Epidermal melanocyte (primary cell): ENCODE measurements around the gene ASXL3.

Experiments used
- DNase-seq: peaks from one replicate; pipeline ENCODE4 v3.0.0; 2011; ENCODE audit warnings: low spot score; ENCODE audit not compliant: insufficient read length

Gene ASXL3

DNA sequence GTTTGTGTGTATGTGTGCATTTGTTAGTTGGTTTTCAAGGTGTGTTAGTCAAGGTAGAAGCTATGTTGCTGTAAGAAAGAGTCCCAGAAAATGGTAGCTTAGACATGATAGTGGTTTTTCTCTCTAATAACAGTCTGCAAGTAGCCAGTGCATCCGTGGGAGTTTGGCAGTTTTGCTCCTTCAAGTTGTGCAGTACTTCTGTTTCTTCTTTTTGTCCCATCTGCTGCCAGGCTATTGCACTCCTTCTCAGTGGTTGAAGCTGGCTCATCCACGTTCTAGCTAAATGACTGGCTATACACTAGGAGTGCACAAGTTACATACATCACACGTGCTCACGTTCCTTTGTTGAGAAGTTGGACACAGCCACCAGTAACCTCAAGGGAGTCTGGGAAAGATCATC, 134.7 kb downstream of the ASXL3 start:
- no peak for DNase-seq

DNA sequence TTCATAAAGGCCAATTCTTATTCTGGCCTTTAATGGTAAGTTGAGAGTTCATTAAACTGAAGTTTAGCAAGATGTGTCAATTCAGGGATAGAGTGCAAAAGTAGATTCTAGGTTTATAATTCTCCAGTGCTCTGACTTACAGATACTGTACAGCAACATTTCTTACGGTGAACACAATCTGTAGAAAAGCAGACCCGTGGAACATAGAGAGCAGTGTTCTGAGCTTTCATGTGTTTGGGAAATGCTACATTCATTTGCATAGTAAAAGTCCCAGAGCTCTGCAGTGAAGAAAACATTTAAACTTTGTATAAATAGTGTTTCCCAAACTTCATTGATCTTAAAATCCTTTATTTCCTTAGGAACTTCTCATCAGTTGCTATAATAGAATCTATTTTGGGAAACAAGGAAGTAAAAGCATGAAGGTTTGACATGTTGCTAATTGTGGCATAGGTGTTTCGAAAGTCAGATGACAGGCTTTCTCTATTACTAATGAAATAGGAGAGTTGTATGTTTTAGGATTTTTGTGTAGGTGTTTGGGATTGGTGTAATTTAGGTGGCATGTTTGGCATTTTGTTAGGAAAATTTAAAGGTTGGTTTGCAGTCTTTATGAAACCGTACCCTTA, 138.2 kb downstream of the ASXL3 start:
- no peak for DNase-seq

DNA sequence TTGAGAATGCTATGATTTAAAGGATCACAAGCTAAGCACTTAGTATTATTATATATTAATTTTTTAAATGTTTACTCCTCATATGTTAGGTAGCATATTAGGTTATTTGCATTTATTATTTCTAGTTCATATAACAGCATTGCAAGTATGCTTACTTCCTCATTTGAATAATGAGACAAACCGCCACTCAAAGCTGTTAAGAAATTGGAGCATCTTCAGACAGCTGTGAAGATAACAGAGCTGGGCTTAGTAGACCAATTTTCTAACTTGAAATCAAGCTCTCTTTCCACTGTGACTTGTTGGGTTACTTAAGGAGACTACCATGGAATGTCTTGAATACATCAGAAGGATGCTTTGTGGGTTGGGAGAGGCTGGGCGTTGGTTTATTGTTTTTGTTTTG, 139.3 kb downstream of the ASXL3 start:
- no peak for DNase-seq

DNA sequence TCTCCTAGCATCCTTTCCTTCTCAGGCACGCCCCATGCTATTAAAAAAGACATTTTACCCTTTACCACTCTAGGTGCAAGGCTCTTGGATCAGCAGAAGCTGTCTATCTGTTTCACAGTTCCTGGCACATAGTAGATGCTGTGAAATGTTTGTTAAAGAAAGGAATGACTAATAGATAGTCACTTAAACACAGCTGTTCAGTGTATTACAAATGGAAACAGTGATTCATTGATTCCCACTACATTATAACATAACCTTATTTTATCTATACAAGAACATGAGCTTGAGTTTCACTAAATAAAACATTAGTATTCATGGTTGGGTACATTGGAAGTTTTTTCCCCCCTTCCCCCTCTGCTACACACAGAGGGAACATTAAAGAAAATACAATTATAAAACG, 142.1 kb downstream of the ASXL3 start:
- no peak for DNase-seq

DNA sequence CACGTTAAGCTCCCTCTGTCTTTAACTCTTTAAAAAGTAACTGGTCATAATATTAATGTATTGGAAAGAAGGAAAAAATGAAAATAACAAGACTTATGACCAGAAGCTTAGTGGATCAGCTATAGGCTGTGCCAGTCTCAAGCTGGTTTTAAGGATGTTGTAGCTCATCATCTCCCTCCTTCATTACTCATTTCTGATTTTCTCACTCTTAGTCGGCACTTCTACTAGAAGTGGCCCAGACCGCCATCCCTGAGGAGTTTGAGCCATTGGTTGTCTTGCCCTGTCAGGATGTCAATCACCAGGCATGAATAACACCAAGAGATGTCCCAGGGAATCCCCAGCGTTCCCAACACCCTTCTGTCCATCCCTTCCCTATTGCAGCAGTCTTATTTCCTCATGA, 151.5 kb downstream of the ASXL3 start:
- no peak for DNase-seq

DNA sequence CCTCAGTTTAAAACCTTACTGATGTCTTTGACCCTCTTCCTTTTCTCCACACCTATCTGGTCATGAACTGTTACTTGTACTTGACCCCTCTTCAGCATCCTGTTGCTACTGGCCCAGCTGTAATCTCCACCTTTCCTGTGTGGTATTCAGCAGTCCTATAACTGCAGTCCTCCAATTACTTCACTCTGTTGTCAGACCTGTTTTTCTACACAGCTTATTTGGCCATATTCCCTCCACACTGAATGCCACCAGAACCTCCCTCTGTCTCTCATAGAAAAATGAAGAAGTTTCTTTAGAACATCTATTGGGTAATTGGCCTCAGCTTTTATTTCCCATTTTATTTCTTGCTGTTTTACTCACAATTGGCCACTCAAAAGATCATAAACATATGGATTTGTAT, 155.4 kb downstream of the ASXL3 start:
- no peak for DNase-seq

DNA sequence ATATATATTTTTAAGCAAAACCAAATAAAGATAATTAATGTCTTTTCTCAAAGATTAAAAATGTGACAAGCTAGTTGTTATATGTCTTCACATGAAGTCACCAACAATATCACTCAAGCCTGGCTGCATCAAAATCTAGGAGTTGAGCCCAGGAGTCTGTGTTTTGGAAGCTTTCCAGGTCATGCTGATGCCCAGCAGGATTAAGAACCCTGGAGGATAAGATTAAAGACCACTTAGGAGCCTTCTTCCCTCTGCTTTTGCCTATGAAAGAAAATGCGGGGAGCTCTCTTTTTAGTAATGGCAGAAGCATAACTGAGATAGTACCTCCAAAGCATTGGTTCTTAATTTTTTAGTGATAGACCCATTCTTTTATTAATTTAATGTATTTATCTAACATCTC, 157.4 kb downstream of the ASXL3 start:
- DNase-seq: no peak

DNA sequence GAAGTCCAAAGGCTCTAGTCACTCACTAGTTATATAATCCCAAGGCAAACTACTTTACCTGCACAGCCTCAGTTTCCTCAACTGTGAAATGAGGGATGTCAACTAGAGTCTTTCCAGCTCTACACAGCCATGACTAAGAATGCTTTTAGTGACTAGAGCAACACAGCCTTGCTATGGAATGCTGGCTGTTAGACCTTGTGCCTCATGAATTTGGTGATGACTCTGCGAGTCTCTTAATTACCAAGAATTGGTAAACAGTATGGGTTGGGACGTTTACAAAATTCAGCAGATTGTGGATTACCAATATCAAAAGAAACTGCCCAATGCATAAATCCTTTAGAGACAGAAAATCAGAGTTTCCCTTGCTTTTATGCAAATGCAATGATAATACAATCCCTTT, 163.7 kb downstream of the ASXL3 start:
- no peak for DNase-seq

DNA sequence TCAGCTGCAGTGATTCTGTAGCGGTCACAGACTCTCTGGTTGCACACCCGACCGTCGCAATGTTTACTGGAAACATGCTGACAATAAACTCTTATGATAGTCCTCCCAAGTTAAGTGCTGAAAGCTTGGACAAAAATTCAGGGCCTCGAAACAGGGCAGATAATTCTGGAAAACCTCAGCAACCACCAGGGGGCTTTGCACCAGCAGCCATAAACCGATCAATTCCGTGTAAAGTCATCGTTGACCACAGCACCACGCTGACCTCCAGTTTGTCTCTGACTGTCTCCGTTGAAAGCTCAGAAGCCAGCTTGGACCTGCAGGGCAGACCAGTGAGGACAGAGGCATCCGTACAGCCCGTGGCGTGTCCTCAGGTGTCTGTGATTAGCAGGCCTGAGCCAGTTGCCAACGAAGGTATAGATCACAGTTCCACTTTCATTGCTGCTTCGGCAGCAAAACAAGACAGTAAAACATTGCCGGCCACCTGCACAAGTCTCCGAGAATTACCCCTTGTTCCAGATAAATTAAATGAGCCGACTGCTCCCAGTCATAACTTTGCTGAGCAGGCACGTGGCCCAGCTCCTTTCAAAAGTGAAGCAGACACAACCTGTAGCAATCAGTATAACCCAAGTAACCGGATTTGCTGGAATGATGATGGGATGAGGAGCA, 166.1 kb downstream of the ASXL3 start:
- DNase-seq: no peak

DNA sequence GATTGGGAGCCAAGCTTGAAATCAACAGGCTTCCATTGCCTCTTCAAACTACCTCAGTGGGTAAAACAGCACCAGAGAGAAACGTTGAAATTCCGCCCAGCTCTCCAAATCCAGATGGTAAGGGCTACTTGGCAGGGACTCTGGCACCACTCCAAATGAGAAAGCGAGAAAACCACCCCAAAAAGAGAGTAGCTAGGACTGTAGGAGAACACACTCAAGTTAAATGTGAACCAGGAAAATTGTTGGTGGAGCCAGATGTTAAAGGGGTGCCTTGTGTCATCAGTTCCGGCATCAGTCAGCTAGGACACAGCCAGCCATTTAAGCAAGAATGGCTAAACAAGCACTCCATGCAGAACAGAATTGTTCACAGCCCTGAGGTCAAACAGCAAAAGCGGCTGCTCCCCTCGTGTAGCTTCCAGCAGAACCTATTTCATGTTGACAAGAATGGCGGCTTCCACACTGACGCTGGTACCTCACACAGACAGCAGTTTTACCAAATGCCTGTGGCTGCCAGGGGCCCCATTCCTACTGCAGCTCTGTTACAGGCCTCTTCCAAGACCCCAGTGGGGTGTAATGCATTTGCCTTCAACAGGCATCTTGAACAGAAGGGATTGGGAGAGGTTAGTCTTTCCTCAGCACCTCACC, 167.3 kb downstream of the ASXL3 start:
- DNase-seq: no peak

DNA sequence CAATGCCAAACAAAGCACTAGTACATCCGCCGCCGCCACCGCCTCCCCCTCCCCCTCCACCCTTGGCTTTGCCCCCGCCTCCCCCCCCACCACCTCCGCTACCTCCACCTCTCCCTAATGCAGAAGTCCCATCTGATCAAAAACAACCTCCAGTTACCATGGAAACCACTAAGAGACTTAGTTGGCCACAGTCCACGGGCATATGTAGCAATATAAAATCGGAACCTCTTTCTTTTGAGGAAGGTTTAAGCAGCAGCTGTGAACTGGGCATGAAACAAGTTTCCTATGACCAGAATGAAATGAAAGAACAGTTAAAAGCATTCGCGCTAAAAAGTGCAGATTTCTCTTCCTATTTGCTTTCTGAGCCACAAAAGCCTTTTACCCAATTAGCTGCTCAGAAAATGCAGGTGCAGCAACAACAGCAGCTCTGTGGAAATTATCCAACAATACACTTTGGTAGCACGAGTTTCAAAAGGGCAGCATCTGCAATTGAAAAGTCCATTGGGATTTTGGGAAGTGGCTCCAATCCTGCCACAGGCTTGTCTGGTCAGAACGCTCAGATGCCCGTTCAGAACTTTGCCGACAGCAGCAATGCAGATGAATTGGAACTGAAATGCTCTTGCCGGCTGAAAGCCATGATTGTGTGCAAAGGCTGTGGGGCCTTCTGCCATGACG, 168.0 kb downstream of the ASXL3 start:
- DNase-seq: no peak

DNA sequence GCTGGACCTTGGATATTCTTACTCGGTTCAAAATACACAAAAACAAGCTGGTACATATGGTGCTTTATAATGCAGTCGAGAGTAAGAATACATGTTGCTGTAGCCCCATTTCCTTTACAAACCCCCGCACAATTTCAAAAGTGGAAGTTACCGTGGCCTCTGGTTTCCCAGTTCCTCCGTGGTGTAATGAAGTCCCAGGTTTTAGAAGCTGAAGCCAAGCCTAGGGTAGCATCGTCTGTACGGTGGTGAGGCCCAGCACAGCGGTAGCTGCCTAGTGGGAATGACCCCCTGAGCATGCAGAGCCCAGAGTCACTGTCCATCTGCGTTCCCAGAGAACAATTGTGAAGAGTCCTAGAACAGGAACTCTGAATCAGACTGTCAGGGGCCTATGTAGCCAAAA, 171.8 kb downstream of the ASXL3 start:
- DNase-seq: no peak

DNA sequence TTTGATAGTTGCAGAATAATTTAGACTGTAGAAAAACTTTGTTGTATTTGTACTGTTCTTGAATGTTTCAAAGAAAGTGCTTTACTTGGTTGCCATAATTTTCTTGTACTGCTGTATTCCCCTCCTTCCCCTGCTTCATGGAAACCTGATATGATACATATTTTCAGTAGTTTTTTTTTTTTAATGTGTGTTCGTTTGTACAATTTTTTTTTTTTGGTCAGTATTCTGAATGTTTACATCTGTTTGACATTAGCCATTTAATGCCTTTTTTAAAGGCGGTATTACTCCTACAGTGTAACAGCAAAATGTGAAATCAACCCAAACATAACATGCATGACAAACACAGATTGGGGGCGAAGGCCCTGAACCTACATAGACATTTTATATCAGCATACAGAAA, 172.3 kb downstream of the ASXL3 start:
- DNase-seq: no peak

DNA sequence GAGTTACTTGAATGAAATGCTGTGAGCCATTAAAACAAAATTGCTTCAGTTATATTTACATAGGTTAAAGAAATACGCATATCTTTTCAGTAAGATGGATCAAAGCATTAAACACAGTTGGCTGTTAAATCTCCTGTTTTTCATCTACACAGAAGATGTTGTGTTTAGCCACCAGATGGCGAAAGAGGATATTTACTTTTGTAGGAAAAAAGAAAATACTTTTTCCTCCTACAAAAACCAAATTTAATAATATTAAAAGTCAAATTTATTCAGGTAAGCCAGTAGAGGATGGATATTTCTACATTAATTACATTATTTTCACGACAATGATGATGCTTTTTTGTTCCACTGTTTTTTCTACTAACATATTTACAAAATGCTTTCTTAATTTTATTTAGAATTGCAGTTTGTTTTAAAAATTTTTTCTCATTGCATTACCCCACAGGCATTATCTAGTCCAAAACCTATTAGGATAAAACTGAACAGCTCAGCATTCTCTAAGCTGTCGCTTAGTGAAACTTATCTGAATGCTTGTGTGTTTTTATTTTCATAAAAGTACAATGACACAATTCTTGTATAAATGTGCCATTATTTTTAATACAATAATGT, 173.7 kb downstream of the ASXL3 start:
- DNase-seq: no peak

DNA sequence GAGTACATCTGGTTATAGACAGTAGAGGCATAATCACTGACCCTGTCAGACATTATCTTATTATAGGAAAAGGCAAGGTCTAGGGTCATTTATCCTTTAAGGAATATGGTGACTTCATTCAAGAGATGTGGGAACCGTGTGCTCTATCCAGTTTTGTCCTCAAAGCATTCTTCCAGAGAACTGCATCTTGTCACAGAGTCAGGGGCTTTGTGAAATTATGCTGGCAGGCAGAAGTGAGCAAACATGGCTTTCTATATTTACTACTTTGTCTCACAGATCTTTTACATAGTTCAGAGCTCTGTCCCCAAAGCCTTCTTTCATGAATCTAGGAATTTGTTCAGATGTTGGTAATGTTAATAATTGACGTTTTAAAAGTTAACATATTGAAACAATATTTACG, 177.4 kb downstream of the ASXL3 start:
- DNase-seq: no peak

DNA sequence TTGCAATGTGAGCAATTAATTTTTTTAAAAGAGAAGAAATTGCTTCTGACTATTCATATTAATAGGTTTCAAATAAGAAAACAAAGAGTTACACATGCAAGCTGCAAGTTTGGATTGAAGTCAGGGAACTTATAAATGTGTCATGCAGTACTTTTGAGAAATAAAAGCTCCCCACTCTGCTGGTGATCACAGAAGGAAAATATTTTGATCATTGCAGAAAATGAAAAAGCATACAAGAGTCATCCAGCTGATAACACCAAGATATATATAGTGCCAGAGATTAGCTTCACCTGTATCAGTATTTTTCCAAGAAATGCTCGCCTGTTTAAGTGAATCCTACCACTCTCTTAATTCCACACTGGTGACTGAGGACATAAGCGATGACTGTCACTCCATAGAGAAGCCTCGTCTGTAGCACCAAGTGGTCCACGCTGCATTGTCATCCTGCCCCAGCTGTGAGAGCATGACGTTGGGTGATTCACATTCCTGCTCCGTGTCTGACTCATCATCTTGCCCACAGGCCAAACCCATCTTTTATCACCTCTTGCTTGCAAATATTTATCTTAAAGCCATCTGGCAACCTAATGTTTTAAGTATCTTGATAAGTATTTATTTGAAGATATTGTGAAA, 178.0 kb downstream of the ASXL3 start:
- DNase-seq: no peak

DNA sequence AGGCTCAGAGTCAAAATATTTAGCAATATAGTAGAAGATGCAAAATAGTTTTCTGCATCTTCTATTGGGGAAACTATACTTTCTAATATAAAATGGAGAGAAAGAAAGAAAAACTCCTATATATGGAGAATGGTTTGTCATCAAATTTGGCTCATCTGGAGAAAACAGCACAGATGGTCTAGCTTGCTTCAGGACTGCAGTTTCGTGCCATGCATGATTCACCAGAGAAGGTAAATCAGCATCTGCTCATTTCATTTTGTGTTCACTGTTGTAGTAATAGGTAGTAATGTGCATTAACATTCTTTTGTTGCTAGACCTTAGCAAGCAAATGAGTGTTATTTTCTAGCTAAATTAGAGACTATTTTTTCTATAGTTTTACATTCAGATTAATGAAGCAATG, 179.0 kb downstream of the ASXL3 start:
- DNase-seq: no peak

DNA sequence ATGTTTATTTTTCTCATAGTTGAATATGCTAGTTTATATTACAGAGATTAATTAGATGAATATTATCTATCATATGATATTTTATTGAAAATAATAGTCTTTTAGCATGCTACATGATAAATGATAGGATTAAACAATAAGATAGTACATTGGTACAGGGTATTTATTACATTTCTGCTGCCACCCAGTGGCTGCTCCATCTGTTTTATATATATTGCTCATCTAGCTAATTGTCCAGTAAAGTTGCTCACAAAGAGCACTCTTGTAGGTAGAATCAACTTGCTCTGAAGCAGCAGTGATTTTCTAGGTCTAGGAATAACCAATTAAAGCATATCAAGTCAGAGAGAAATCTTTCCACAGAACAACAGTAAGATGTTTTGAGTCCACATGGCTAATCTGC, 183.3 kb downstream of the ASXL3 start:
- no peak for DNase-seq

DNA sequence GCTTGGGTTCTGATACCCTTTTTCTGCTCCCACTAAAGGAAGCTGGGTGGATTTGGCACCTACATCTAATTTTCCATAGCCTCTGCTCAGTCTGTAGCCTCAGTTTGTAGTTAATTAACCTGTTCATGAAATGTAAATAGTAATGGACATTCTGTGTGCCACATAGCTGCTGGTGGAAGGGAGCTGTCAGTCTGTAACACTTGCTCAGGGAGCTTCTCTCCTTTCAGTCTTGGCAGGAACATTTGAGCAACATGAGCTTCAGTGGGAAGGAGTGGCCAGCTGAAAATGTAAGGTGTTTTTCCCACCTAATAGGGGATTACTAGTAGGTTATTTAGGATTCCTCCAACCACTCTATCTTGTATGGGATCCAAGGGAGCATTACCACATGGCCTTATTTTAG, 203.4 kb downstream of the ASXL3 start:
- DNase-seq: no peak
